Ascending aorta (tissue), 2 donors: ENCODE measurements around the gene LIN7B. TPM values are rescaled to one million over a fixed set of nuclear protein-coding genes. Genes with fewer than 3 reads are reported as not detected.
A peak's percentile ranks its signal among the peaks of the same experiment; 100 is the strongest.

ENCODE experiments used
- DNase-seq, 2 donors: peaks; one replicate each; pipeline ENCODE4 v3.0.0-alpha.2; 2019; ENCODE audit warnings: low spot score in 2 of 2
- H3K27ac ChIP-seq, 2 donors: fragments of 200-600 bp; sonication (generic); one replicate each; pipeline ENCODE4 v1.5.1; 2016 to 2017; ENCODE audit warnings: mild to moderate bottlenecking in 1 of 2
- H3K27me3 ChIP-seq: fragments of 200-600 bp; sonication (generic); one replicate; pipeline ENCODE4 v1.5.1; 2017
- H3K36me3 ChIP-seq, 2 donors: fragments of 200-600 bp; sonication (generic); one replicate each; pipeline ENCODE4 v1.5.1; 2016
- H3K4me1 ChIP-seq, 2 donors: fragments of 200-600 bp; sonication (generic); one replicate each; pipeline ENCODE4 v1.5.1; 2016 to 2017; ENCODE audit warnings: mild to moderate bottlenecking in 1 of 2
- H3K4me3 ChIP-seq, 2 donors: fragments of 200-600 bp; sonication (generic); one replicate each; pipeline ENCODE4 v1.5.1; 2016 to 2017; ENCODE audit warnings: mild to moderate bottlenecking in 1 of 2
- H3K9me3 ChIP-seq, 2 donors: fragments of 200-600 bp; sonication (generic); one replicate each; pipeline ENCODE4 v1.5.1; 2016
- intact Hi-C: fragments of 100-400 bp; cut with DNase I; formaldehyde crosslinking; loops from one replicate; pipeline ENCODE4 v1.15.1; 2023
- total RNA-seq: library from RNA; depleted of rRNA; stranded (reverse); fragments of >200 nt; gene quantifications from one replicate; pipeline ENCODE4 v1.1.0, GENCODE V29; 2016
- TF ChIP-seq, protein P1 (sequence below), 3 experiments: fragments of 200-600 bp in 2 of 3; fragments of 450-650 bp in 1 of 3; sonication (generic) in 2 of 3; IDR thresholded peaks; one replicate each; pipeline ENCODE4 v1.5.1; 2016 to 2019; ENCODE audit warnings: antibody characterized with exemption in 3 of 3, mild to moderate bottlenecking in 1 of 3, moderate library complexity in 1 of 3

Gene LIN7B
- total RNA-seq, 1 donor from 2014 or later, result 42.1 TPM

DNA sequence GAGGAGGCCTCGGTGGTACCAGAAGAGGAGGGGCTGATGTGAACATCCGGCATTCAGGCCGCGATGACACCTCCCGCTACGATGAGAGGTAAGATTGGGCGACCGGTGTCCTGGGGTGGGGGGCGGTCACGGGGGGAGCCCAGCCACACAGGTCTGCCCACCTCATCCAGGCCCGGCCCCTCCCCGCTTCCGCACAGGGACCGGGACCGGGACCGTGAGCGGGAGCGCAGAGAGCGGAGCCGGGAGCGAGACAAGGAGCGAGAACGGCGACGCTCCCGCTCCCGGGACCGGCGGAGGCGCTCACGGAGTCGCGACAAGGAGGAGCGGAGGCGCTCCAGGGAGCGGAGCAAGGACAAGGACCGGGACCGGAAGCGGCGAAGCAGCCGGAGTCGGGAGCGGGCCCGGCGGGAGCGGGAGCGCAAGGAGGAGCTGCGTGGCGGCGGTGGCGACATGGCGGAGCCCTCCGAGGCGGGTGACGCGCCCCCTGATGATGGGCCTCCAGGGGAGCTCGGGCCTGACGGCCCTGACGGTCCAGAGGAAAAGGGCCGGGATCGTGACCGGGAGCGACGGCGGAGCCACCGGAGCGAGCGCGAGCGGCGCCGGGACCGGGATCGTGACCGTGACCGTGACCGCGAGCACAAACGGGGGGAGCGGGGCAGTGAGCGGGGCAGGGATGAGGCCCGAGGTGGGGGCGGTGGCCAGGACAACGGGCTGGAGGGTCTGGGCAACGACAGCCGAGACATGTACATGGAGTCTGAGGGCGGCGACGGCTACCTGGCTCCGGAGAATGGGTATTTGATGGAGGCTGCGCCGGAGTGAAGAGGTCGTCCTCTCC lies 6.3 kb upstream of the LIN7B start:
- TF ChIP-seq, protein P1, sequence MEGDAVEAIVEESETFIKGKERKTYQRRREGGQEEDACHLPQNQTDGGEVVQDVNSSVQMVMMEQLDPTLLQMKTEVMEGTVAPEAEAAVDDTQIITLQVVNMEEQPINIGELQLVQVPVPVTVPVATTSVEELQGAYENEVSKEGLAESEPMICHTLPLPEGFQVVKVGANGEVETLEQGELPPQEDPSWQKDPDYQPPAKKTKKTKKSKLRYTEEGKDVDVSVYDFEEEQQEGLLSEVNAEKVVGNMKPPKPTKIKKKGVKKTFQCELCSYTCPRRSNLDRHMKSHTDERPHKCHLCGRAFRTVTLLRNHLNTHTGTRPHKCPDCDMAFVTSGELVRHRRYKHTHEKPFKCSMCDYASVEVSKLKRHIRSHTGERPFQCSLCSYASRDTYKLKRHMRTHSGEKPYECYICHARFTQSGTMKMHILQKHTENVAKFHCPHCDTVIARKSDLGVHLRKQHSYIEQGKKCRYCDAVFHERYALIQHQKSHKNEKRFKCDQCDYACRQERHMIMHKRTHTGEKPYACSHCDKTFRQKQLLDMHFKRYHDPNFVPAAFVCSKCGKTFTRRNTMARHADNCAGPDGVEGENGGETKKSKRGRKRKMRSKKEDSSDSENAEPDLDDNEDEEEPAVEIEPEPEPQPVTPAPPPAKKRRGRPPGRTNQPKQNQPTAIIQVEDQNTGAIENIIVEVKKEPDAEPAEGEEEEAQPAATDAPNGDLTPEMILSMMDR (IDR thresholded peaks at IDR 0.05), result no peak
- Histone ChIP-seq H3K4me1 (peaks cover 0 to 4% of the 10 kb centered on the region in 2 donors), H3K9me3 (no peaks in the 10 kb centered on the region), H3K36me3 (peaks cover 47 to 60% of the 10 kb centered on the region in 2 donors), H3K4me3 (no peak overlapping the region), H3K27me3 (no peaks in the 10 kb centered on the region), H3K27ac (no peak overlapping the region)
- DNase-seq, result no peak
- intact Hi-C loops, result no loop called here

DNA sequence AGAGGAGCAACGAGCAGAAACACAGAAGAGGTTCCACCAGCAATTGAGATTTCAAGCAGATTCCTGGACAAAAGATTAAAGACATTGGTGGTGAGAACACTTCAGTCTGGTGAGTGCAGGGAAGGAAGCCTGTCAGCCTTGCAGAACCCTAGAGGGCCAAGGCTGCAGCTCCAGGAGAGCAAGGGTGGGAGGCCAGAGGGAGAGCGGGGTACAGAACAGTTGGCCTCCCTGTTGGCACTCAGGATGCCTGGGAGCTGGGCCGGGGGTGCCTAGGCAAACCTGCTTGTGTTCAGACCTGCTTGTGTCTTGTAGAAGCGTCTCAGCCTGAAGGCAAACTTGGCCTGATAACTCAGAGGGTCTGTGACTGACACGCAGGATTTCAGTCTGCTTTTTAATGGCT lies 5.1 kb upstream of the LIN7B start:
- intact Hi-C loops, result no loop called here
- peaks cover 36 to 48% of the 10 kb centered on the region in 2 donors for H3K36me3 ChIP-seq
- H3K27ac ChIP-seq, result no peak overlapping the region
- peaks cover 0 to 9% of the 10 kb centered on the region in 2 donors for H3K4me1 ChIP-seq
- no peaks in the 10 kb centered on the region for H3K9me3 ChIP-seq
- H3K27me3 ChIP-seq, result no peaks in the 10 kb centered on the region
- DNase-seq, result no peak
- TF ChIP-seq, protein P1 (IDR thresholded peaks at IDR 0.05), result no peak
- H3K4me3 ChIP-seq, result no peak overlapping the region

DNA sequence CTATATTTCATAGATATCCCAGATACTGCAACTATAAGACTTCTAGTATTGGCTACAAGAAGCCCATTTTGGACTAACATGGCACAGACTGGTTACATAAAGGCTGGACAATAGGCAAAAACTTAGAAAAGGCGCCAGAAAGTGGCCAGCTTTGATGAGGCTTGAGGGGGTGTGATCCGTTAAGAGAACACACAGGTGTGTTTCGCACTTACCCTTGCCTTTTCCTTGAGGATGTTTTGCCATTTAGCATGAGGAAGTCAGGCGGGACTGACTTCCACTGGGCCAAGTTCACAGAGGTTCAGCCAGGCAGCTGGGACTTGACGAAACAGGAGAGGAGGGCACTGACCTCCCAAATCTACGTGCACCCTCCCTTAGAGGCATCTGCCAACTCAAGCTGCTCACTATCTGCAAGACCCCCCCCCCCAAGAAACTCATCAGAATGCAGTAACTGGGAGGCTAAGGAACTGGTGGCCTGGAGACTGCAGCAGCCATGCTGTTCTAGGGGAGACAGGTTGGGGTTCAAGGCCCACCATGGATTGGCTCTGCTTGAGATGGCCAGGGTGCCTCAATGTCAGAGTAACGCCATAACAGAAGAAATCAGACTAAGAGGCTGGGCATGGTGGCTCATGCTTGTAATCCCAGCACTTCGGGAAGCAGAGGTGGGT lies 4.5 kb upstream of the LIN7B start:
- Histone ChIP-seq H3K9me3 (no peaks in the 10 kb centered on the region), H3K4me1 (peaks cover 0 to 9% of the 10 kb centered on the region in 2 donors), H3K27me3 (no peaks in the 10 kb centered on the region), H3K4me3 (no peak overlapping the region), H3K27ac (peak overlapping the region in 1 of 2 donors; percentile 74), H3K36me3 (peaks cover 29 to 41% of the 10 kb centered on the region in 2 donors)
- intact Hi-C loops, result no loop called here
- no peak for DNase-seq
- TF ChIP-seq, protein P1 (IDR thresholded peaks at IDR 0.05), result no peak

DNA sequence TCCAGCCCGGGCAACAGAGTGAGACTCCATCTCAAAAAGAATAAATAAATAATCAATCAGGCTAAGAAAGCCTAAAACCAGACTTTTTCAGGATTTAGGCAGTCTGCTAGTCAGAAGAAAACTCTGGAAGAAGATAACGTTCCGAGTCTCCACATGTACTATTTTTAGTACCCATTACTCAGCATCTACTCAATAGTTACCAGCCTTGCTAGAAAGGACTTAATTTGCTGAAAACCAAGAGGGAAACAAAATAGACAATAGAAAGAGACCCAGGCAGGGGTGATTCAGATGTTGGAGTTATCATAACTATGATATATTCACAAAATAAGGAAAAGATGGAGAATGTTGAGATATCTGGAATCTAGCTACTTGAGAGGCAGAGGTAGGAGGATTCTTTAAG lies 3.6 kb upstream of the LIN7B start:
- TF ChIP-seq, protein P1 (IDR thresholded peaks at IDR 0.05), result no peak
- intact Hi-C loops, result no loop called here
- Histone ChIP-seq H3K4me3 (no peak overlapping the region), H3K27ac (peak overlapping the region in 1 of 2 donors; percentile 74), H3K27me3 (no peaks in the 10 kb centered on the region), H3K9me3 (no peaks in the 10 kb centered on the region), H3K4me1 (peaks cover 0 to 9% of the 10 kb centered on the region in 2 donors), H3K36me3 (peaks cover 23 to 33% of the 10 kb centered on the region in 2 donors)
- no peak for DNase-seq

DNA sequence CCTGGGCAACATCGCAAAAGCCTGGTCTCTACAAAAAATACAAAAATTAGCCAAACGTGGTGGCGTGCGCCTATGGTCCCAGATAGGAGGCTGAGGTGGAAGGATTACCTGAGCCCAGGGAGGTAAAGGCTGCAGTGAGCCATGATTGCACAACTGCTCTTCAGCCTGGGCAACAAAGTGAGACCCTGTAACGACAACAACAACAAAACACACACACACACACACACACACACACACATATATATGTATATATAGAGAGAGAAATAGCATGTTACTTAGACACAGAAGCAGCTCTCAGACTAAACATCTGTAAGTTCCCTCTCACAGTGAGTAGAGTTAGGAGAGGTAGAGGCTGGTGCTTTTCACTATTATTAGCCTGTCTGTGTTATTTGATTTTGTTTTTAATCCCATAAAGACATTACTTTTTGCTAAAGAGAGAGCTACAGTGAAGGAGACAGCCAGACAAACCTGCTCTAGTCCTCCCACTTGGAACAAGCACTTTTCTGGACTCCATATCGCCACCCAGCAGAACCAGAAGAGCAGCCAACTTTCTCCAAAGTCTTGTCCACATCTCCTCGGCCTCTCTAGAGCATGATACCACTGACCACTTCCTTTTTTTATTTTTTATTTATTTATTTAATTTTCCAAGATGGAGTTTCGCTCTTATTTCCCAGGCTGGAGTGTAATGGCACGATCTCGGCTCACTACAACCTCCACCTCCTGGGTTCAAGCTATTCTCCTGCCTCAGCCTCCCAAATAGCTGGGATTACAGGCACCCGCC lies 2.8 kb upstream of the LIN7B start:
- H3K27ac ChIP-seq, result no peak overlapping the region
- TF ChIP-seq, protein P1 (IDR thresholded peaks at IDR 0.05), result no peak

More for the DNA sequence above, 2.8 kb upstream of the LIN7B start:
- H3K27me3 ChIP-seq, result no peaks in the 10 kb centered on the region
- no peak overlapping the region for H3K4me3 ChIP-seq
- peaks cover 0 to 9% of the 10 kb centered on the region in 2 donors for H3K4me1 ChIP-seq
- H3K36me3 ChIP-seq, result peaks cover 15 to 24% of the 10 kb centered on the region in 2 donors
- intact Hi-C loops, result no loop called here
- no peak for DNase-seq
- H3K9me3 ChIP-seq, result no peaks in the 10 kb centered on the region
